HL-60 (cell line): ENCODE results near the gene LDB2.

Experiments used
- DNase-seq, 2 experiments: peaks; one replicate each; pipeline ENCODE4 v3.0.0-alpha.2; 2010 to 2020; ENCODE audit warnings: low read depth in 1 of 2, low spot score in 1 of 2
- H3K27ac ChIP-seq: fragments of 250-450 bp; sonication (Bioruptor Pico); replicated peaks from 2 replicates; pipeline ENCODE4 v1.5.1; 2020; ENCODE audit warnings: mild to moderate bottlenecking, moderate library complexity
- H3K27me3 ChIP-seq: fragments of 250-450 bp; sonication (Bioruptor Pico); 2 replicates; pipeline ENCODE4 v1.5.1; 2021; ENCODE audit warnings: mild to moderate bottlenecking, moderate library complexity; ENCODE audit not compliant: insufficient read depth, poor library complexity, severe bottlenecking
- H3K4me3 ChIP-seq: replicated peaks from 2 replicates; pipeline ENCODE4 v1.5.1; 2011; ENCODE audit warnings: mild to moderate bottlenecking, control low read depth, low read length; ENCODE audit not compliant: insufficient read depth
- CTCF ChIP-seq: IDR thresholded peaks from one replicate; pipeline ENCODE4 v1.5.1; 2011; ENCODE audit warnings: low read length, control low read depth, inconsistent platforms; ENCODE audit not compliant: insufficient read depth
- GABPA ChIP-seq: IDR thresholded peaks from 2 replicates; pipeline ENCODE4 v1.6.1; 2012; ENCODE audit warnings: low read depth
- POLR2AphosphoS5 ChIP-seq: IDR thresholded peaks from 2 replicates; pipeline ENCODE4 v1.6.1; 2012; ENCODE audit warnings: low read depth
- REST ChIP-seq: IDR thresholded peaks from 2 replicates; pipeline ENCODE4 v1.6.1; 2012; ENCODE audit warnings: low read depth; ENCODE audit not compliant: insufficient replicate concordance
- SPI1 ChIP-seq: IDR thresholded peaks from 2 replicates; pipeline ENCODE4 v1.6.1; 2012; ENCODE audit warnings: low read depth, mild to moderate bottlenecking, borderline replicate concordance

The LDB2 gene

GRCh38 chr4:16843831-16844508 lies 54.5 kb downstream of the LDB2 start:
- Histone ChIP-seq H3K4me3 (no peak overlapping the region), H3K27ac (no peak overlapping the region), H3K27me3 (no peaks in the 10 kb centered on the region)
- TF ChIP-seq CTCF, result no peak
- TF ChIP-seq POLR2AphosphoS5, result no peak
- no peak for TF ChIP-seq SPI1
- no peak for TF ChIP-seq REST
- TF ChIP-seq GABPA, result no peak
- DNase-seq, result no peak

GRCh38 chr4:16838226-16838875 lies 60.1 kb downstream of the LDB2 start:
- DNase-seq, result no peak
- Histone ChIP-seq H3K4me3 (no peak overlapping the region), H3K27ac (no peak overlapping the region), H3K27me3 (no peaks in the 10 kb centered on the region)
- no peak for TF ChIP-seq REST
- no peak for TF ChIP-seq SPI1
- no peak for TF ChIP-seq GABPA
- no peak for TF ChIP-seq CTCF
- TF ChIP-seq POLR2AphosphoS5, result no peak

- TF ChIP-seq REST, result no peak
- TF ChIP-seq POLR2AphosphoS5, result no peak
- TF ChIP-seq CTCF, result no peak
- no peak for TF ChIP-seq SPI1
- TF ChIP-seq GABPA, result no peak
- H3K27me3 ChIP-seq, result no peaks in the 10 kb centered on the region
- no peak for DNase-seq
- H3K27ac ChIP-seq, result no peak overlapping the region
- H3K4me3 ChIP-seq, result no peak overlapping the region
These were observed 61.0 kb downstream of the LDB2 start for GRCh38 chr4:16837475-16837874.
